Head of caudate nucleus (tissue), 42 donors: ENCODE measurements around the gene PLXDC2.
A peak's percentile ranks its signal among the peaks of the same experiment; 100 is the strongest.
"Not testable (repeated sequence)": the region's sequence is repeated elsewhere in the genome, so short reads cannot be mapped to it uniquely, and the experiment has no call there.

Experiments used
- DNase-seq, 42 donors: peaks; one replicate each; pipeline versions ENCODE4 v3.0.0 to v3.0.0-alpha.2; 2020 to 2021; ENCODE audit warnings: mixed read lengths in 7 of 42
- intact Hi-C: fragments of 100-400 bp; cut with DNase I; formaldehyde crosslinking; loops from one replicate; pipeline ENCODE4 v1.15.0; 2022

Gene PLXDC2

DNA sequence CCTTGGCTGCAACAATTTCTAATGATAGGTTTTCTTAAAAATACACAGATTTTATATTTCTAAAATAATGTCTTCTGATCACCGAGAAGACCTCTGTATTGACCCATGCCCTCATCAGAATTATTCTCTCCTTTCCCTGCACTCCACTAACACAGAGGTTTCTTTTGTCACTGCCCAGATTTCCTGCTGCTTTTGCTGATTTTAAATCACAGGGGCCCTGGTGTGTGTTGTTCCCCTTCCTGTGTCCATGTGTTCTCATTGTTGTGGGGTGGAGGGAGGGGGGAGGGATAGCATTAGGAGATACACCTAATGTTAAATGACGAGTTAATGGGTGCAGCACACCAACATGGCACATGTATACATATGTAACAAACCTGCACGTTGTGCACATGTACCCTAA lies 375.2 kb downstream of the PLXDC2 start:
- intact Hi-C loops, DNase-seq: not testable (repeated sequence)

DNA sequence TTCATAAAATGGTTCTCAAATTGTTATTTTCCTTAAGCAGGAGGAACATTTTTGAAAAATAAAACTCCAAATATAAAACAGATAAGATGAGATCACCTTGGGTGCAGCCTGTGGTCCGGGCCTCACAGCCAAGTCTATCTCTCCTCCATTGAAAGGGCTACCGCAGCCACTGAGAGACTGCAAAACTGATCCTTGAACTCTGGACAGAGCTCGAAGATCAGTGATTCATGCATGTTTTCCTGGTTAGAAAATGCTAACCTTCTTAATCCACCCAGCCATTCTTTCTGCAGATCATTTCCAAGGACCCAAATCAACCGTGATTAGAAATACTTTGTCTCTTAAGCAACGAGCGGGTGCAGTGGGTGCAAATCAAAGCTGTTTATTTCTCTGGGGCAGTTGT lies 378.8 kb downstream of the PLXDC2 start:
- intact Hi-C loops = no loop called here
- no peak for DNase-seq

DNA sequence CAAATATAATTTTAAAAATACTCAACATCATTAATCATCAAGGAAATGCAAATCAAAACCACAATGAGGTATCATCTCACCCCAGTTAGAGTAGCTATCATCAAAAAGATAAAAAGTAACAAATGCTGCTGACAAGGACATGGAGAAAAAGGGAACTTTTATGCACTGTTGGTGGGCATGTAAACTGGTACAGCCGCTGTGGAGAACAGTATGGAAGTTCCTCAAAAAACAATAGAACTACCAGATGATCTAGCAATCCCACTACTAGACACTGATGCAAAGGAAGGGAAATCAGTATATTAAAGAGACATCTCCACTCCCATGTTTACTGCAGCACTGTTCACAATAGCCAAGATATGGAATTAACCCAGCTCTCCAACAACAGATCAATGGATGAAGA lies 384.5 kb downstream of the PLXDC2 start:
- intact Hi-C loops = no loop called here
- no peak for DNase-seq

DNA sequence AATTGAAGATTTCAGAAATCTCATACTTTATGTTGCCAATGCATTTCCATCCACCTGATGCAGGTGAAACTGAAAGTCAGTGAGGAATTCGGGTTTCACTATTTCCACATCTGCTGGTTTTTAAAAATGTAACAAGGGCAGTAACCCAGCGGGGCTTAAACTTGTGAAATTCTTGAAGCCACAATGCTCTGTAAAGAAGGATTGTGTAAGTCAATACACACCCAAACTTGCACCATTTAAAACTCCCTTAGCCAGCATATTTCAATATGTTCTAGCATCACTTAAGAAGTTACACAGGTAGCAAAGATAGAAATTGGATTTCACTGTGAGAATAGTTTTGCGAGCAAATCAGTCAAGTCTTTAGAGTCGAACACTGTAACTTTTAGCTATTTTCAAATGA lies 386.1 kb downstream of the PLXDC2 start:
- intact Hi-C loops = no loop called here
- no peak for DNase-seq

DNA sequence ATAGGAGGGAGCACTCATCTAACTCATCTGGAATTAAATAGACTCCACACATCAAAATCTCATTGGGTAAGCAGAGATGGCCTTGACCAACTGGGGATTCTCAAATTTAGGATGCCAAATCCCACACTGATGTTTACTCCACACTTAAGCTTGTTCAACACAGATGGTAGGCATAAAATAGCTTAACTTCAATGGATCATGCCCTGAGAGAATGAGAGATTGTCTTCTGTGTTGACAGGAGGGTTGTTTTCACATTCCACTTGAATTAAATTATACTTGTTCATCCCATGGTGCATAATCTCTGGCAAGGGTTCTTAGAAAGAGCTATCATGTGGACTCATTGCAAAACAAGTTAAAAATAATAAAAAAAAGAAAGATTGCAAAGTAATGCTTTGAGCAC lies 391.4 kb downstream of the PLXDC2 start:
- intact Hi-C loops = no loop called here
- no peak for DNase-seq

DNA sequence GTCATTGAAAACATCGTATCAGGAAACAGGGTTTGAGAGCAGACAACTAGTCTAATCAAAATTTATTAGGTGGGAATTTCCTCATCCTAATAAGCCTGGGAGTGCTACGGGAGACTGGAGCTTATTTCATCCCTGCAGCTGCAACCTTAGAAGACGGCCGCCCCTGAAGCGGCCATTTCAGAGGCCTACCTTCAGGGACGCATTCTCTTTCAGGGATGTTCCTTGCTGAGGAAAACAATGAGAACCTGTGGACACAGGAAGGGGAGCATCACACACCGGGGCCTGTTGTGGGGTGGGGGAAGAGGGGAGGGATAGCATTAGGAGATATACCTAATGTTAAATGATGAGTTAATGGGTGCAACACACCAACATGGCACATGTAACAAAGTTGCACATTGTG lies 392.9 kb downstream of the PLXDC2 start:
- DNase-seq, intact Hi-C loops: not testable (repeated sequence)

DNA sequence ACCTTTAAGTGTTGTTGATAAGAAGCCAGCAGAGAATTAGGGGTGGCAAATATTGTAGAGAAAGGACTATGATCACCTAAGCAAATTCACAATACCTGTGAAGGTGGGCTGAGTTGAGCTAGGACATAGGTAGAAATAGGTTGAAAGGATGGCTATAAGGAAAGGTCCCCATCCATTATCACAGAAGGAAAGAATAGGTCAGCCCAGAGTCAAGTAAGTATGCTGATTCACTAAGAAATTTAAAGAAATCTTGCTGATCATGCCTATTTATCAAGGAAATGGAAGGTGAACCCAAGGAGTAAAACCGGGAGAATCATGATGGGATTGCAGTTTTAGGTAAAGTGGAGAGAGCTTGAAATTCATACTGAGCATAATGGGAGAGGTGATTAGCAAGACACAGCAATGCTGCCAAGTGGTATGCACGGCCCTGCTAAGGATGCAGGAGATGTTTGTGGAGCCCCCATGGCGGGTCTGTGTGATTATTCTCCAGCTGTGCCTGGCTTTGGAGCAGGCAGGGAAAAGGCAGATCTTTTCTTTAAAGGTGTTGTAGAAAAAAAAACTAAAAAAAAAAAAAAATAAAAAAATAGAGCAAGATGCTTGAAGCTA lies 399.4 kb downstream of the PLXDC2 start:
- intact Hi-C loops = no loop called here
- DNase-seq = no peak

DNA sequence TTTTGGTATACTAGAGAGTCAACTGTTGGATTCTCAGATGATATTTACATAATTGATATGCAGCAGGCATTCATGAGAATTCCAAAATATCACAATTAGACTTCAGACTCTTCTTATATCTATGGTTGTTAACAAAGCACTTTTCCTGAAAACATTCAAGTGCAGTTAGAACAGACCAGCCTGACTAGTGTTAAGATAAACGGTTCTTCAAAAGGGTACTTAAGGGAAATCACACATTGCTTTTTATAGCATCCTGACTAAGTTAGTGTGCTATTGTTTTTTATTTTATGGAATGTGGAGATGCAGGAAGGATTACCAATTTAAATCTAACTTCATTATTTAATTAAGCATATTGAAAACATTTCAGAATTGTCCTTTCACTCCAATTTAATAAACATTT lies 405.1 kb downstream of the PLXDC2 start:
- intact Hi-C loops = no loop called here
- no peak for DNase-seq

DNA sequence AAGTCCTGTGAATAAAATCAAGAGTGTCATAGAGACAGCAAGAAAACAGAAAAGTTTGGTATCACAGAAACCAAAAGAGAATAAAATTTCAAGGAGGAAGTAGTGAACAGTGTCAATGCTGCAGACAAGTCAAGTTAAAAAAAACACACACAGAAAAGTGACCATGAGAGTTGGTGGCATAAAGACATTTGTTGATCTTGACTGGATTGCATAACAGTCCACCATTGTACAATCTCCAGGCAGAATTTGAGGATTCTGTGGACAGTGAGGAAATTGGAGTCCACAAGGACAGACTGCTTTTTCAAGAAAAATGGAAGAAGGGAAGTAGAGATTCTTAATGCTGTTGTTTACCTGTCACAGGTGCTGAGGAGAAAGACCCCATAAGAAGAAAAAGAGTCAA lies 412.5 kb downstream of the PLXDC2 start:
- no peak for DNase-seq
- intact Hi-C loops = no loop called here

DNA sequence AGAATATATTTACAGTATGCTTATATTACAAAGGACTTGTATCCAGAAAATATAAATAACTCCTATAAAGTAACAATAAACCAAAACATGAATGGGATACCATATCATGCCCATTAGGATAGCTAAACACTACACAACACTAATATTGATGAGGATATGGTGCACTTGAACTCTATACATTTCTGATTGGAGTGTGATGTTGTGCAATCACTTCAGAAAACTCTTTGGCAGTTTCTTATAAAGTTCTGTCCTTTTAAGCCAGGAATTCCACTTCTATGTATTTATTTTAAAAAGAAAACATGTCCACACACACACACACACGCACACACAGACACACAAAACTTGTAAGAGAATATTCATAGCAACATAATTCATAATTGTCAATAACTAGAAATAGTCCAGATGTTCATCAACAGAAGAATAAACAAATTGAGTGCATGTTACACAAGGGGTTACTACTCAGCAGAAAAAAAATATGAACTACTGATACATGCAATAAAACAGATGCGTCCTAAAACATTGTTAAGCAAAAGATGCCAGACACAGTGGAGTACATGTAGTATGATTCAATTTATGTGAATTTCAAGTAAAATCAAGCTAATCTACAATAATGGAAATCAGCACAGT lies 416.0 kb downstream of the PLXDC2 start:
- intact Hi-C loops = no loop called here
- no peak for DNase-seq

DNA sequence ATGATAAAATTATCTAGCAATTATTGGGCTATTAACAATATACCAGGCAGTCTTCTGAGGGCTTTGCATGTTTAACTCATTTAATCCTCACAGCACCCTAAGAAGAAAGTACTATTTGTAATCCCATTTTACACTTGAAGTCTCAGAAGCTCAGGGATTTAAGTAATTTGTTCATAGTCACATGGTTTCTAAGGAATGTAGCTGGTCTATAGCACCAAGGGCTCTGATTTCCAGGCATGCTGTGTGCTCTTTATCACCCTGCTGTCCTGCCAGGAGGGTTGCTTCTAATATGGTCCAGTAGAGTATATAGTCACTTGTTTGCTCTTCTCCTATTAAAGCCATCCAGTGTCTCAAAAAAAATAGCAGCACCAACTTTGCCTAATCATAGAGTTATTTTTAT lies 417.2 kb downstream of the PLXDC2 start:
- intact Hi-C loops = no loop called here

DNA sequence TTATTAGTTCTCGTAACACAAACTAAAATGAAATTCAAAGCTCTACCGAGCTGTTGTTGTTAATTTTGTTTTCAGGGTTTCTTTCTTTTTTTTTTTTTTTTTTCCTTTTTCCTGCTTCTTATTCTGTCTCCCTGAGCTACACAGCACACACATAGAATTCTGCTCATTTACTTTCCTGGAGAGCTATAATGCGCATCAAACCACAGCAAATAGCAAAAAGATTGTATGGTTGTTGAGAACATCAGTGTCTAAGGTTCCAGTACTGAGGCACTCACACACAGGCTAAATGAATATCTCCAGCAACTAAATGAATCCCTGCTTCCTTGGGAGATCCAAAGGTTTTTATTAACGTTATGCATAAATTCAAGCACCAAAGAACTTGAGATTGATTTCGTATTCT lies 418.3 kb downstream of the PLXDC2 start:
- intact Hi-C loops = no loop called here
- DNase-seq = no peak

More for the DNA sequence above, 417.2 kb downstream of the PLXDC2 start:
- DNase-seq = no peak

DNA sequence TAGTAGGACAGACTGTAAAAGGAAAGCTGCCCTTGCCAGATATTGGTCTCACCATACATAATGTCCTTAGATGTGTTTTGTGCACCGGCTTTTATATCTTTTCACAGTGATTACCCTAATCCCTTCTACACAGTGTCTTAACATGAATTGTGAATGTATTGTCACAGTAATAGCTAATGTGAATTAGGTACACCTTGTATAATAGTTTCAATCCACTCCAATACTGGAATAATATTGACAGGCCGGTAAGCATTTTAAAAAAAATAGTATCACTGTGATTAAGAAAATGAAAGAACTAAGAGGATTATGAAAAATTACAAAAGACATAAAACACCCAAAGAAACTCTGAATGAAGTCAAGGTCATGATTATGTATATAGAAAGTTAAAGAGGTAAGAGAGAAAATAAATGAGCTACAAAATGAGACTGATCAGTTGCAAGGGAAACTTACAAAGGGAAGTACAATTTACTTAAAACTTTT lies 420.9 kb downstream of the PLXDC2 start:
- intact Hi-C loops = no loop called here
- DNase-seq = no peak

DNA sequence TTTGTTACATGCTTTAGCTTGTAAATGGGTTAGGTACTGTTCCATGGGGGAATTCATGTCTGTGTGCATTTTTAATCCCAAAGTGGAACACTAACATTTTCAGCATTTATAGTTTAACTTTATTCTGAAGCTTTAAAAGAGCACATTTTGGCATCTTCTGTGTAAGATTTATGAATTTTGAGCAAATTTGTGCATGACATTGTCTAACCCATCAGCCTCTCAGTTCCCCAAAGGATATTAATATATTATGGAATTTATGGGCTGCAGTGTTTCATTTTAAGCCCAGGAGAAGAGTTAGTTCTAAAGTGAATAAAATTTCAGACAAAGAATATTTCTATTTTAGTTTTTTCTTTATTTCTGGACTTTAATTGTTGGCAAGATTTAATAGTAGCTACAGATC lies 421.4 kb downstream of the PLXDC2 start:
- intact Hi-C loops = no loop called here
- no peak for DNase-seq

DNA sequence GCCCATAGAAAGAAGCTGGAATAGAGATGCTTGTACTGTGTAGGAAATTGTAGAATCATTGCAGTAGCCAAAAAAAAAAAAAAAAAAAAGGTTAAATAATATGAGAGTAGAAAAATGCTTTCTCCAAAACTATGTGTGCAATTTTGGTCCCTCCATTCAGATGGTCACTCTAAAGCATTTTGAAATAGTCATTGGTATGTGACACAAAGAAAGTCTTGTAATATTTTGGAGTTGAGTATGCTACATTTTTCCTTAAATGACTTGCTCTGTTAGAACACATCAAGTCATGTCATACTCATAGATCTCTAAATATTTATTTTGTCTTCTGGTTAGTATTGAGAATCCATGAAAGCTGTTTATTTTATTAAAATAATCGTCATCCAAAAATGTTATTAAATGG lies 424.4 kb downstream of the PLXDC2 start:
- DNase-seq = no peak
- intact Hi-C loops = no loop called here

DNA sequence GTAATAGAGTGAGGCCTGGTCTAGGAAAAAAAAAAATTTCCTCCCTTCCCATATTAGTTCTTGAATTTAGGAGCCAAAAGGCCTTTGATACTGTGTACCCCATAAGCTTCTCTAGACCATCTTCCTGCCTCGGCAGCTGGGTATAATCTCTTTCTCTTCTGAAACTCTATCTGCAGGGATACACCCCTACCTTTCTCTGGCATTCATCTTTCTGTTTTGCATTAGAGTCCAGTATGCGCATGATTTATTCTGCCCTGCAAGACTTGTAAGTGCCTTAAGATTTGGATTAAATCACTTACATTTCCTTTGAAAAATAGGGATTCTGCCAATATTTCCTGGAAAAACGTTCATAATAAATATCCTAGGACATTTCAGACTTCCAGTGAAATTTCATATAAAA lies 431.2 kb downstream of the PLXDC2 start:
- no peak for DNase-seq
- intact Hi-C loops = no loop called here

DNA sequence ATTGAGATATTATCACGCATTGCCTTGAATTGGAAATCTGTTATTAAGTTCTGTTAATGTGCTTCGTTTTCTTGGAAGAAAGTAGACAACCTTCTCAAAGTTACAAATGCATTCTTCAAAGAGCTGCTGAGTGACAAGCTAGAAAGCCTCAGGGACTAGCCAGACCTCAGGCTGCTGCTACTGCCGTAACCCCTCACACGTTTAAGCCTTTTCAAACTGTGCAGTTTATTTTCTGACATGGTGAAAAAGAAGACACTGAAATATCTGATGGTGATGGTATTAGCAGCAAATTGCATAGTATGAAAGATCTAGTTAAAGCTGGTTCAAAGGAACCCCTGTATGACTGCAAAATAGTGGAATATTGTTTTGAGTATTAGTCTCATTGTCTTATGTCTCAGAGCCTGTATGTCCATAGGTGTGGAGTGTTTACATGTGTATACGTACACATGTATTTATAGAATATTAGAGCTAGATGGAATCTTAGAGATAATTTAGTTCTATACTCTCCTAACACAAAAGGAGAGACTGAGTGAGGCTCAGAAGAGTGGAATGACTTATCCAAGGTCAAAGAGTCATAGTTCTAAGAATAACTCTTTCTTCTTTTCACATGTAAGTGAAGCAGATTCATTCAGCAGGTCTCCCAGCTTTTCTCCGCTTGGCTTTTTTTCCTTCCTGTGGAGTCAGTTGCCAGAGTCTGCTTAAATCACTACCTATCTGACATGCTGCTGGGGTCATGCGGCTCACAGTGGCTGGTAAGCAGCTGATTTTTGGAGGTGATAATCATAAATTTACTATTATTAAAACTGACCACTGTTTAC lies 431.9 kb downstream of the PLXDC2 start:
- intact Hi-C loops = no loop called here
- no peak for DNase-seq

DNA sequence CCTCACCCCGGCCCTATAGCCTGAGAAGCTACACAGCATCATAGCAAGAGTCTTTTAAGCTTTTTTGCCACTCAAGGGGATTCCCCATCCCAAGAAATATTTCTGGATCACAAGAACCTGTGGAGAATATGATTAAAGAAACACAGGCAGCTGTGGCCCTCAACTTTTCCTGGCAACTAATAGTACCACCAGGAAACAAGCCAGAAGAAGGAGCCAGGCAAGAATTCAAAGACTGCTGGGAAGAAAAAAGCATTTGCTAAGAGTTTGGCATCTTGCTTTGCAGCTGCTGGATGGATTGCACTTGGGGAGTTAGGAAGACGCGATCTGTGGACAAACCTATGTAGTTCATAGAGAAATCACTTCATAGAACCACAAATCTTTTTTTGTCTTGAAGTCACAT lies 437.8 kb downstream of the PLXDC2 start:
- intact Hi-C loops = no loop called here
- DNase-seq = peak in 6 of 42 donors; percentile 8 to 53 (median 24)

DNA sequence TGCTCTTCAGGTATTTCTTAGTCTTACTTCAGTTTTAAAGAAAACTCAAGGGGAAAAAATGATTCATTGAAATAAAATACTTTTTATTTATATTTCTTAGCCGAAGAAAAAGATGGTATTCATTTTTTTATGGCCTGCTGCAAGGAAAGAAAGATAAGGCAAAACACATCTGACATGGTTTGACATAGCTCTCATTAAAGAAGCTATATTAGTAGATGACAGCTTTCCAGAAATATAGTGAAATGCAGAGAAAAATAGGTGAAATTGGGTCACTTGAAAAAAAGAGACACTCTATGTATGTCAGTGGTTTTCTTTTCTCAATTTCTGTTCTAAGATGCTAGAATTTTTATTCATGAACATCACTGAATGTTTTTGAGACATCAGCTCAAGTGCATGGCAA lies 438.3 kb downstream of the PLXDC2 start:
- intact Hi-C loops = no loop called here
- DNase-seq = no peak

DNA sequence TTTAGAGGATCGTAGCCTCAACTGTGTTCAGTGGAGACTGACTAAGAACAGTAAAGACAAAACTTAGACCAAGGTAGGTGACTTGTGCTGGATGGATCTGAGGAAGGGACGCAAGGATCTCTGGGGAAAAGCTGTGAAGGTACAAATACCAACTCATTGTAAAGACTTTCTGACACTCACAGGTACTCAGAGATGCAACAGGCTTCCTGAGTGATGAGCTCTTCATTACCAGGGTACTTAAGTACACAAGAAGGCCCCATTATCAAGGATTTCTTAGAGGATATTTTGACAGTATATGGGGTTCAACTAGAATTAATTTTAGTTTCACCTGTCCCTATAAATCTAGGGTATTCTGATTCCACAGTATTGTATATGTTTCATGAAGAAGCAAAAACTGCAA lies 440.7 kb downstream of the PLXDC2 start:
- intact Hi-C loops = no loop called here
- no peak for DNase-seq

DNA sequence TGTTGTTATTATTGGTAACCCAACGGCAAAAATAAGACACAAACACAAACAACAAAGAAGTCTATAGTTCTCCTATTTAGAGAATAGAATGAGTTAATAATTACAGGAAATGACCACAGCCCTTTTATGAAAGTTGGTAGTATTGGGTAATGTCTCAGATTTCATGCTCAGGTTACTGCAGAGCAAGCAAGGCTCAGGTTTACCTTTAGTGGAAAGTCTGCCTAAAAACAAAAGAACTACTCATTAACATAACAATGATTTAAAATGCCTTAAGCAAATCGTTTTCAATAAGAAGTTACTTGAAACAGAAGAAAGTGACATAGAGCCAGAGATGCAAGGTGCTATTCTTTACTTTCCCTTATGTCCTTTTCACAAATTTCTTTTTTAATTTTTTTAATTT lies 441.2 kb downstream of the PLXDC2 start:
- DNase-seq = no peak
- intact Hi-C loops = no loop called here
